ENCODE results near the gene ASIC4. TPM values are rescaled to one million over a fixed set of nuclear protein-coding genes. Genes with fewer than 3 reads are reported as not detected.

The ASIC4 gene
- total and polyA plus RNA-seq, 2 of the 13 experiments (the other 11 are each of a cell fraction or from before 2014, with no cell fraction given), result 0.03 TPM; not detected in 1

DNA sequence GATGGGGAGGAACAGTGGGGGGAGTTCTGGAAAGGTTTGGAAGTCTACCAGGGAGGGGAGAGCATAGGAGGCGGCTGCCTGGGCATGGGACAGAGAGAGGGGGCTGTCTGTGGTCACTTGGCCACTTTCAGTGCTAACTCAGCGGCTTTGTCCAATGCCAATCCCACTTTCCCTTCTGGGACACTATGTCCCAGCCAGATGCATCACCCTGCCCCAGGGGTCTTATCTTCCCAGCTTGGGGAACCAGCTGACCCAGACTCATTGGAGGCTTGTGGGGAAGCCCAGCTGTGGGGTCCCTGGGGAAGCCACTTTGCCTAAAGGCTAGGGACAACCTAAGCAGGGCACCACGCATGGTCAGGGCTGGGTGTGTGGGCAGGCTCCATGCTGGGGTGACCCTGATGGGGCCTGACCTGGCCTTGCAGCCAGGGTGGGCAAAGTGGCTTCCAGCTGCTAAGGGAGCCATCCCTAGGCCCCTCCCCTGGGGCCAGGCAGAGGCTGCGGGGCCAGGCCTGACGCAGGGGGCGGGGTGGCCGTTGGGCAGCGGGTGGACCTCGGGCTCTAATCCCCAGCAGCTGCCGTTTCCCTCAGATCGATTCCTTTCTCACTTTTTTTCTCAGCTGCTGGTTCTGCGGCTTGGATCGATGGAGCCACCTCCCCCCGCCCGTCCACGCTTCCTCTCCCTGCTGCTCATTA is 1.6 kb upstream of the ASIC4 start (continued):
- TF ChIP-seq, protein P1, sequence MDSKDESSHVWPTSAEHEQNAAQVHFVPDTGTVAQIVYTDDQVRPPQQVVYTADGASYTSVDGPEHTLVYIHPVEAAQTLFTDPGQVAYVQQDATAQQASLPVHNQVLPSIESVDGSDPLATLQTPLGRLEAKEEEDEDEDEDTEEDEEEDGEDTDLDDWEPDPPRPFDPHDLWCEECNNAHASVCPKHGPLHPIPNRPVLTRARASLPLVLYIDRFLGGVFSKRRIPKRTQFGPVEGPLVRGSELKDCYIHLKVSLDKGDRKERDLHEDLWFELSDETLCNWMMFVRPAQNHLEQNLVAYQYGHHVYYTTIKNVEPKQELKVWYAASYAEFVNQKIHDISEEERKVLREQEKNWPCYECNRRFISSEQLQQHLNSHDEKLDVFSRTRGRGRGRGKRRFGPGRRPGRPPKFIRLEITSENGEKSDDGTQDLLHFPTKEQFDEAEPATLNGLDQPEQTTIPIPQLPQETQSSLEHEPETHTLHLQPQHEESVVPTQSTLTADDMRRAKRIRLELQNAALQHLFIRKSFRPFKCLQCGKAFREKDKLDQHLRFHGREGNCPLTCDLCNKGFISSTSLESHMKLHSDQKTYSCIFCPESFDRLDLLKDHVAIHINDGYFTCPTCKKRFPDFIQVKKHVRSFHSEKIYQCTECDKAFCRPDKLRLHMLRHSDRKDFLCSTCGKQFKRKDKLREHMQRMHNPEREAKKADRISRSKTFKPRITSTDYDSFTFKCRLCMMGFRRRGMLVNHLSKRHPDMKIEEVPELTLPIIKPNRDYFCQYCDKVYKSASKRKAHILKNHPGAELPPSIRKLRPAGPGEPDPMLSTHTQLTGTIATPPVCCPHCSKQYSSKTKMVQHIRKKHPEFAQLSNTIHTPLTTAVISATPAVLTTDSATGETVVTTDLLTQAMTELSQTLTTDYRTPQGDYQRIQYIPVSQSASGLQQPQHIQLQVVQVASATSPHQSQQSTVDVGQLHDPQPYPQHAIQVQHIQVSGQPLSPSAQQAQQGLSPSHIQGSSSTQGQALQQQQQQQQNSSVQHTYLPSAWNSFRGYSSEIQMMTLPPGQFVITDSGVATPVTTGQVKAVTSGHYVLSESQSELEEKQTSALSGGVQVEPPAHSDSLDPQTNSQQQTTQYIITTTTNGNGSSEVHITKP (CRISPR knock-in tag; IDR thresholded peaks at IDR 0.05; ENCODE audit: low read depth), result no peak
- TF ChIP-seq, protein P2, sequence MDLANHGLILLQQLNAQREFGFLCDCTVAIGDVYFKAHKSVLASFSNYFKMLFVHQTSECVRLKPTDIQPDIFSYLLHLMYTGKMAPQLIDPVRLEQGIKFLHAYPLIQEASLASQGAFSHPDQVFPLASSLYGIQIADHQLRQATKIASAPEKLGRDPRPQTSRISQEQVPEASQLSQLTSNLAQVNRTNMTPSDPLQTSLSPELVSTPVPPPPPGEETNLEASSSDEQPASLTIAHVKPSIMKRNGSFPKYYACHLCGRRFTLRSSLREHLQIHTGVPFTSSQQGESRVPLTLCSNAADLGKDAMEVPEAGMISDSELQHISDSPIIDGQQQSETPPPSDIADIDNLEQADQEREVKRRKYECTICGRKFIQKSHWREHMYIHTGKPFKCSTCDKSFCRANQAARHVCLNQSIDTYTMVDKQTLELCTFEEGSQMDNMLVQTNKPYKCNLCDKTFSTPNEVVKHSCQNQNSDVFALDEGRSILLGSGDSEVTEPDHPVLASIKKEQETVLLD (CRISPR knock-in tag; IDR thresholded peaks at IDR 0.05; ENCODE audit: low read depth), result no peak
- TF ChIP-seq ATRX (CRISPR knock-in tag; IDR thresholded peaks at IDR 0.05; ENCODE audit: borderline replicate concordance), result no peak
- no peak for TF ChIP-seq ZNF101 (CRISPR knock-in tag; IDR thresholded peaks at IDR 0.05; ENCODE audit: borderline replicate concordance, low read depth)
- no peak for TF ChIP-seq MEIS2 (CRISPR knock-in tag; IDR thresholded peaks at IDR 0.05)
- TF ChIP-seq CENPT (CRISPR knock-in tag; IDR thresholded peaks at IDR 0.05; ENCODE audit: low read depth), result no peak
- TF ChIP-seq, protein P3, sequence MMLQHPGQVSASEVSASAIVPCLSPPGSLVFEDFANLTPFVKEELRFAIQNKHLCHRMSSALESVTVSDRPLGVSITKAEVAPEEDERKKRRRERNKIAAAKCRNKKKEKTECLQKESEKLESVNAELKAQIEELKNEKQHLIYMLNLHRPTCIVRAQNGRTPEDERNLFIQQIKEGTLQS (CRISPR knock-in tag; IDR thresholded peaks at IDR 0.05), result no peak
- no peak for TF ChIP-seq ZNF891 (CRISPR knock-in tag; IDR thresholded peaks at IDR 0.05)
- TF ChIP-seq AGO2 (optimal IDR thresholded peaks at IDR 0.05; ENCODE audit: low read depth, low read length), result no peak
- TF ChIP-seq ZNF672 (CRISPR knock-in tag; IDR thresholded peaks at IDR 0.05), result no peak
- no peak for TF ChIP-seq ZNF564 (CRISPR knock-in tag; IDR thresholded peaks at IDR 0.05)
- peak; percentile 50 for TF ChIP-seq ZFX (CRISPR knock-in tag; IDR thresholded peaks at IDR 0.05; ENCODE audit: low read depth)
- TF ChIP-seq ZEB1 (IDR thresholded peaks at IDR 0.05; ENCODE audit: insufficient replicate concordance, low read depth), result no peak
- TF ChIP-seq CCDC6 (CRISPR knock-in tag; IDR thresholded peaks at IDR 0.05), result no peak
- no peak for TF ChIP-seq ZNF136 (CRISPR knock-in tag; IDR thresholded peaks at IDR 0.05; ENCODE audit: low read depth)
- TF ChIP-seq YEATS4 (CRISPR knock-in tag; IDR thresholded peaks at IDR 0.05; ENCODE audit: borderline replicate concordance), result no peak
- TF ChIP-seq ZBTB21 (CRISPR knock-in tag; IDR thresholded peaks at IDR 0.05), result no peak
- TF ChIP-seq, protein P4, sequence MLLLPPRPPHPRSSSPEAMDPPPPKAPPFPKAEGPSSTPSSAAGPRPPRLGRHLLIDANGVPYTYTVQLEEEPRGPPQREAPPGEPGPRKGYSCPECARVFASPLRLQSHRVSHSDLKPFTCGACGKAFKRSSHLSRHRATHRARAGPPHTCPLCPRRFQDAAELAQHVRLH (CRISPR knock-in tag; IDR thresholded peaks at IDR 0.05; ENCODE audit: borderline replicate concordance, low read depth), result no peak
- TF ChIP-seq ZNF766 (CRISPR knock-in tag; IDR thresholded peaks at IDR 0.05; ENCODE audit: borderline replicate concordance), result no peak
- no peak for TF ChIP-seq IKZF1 (IDR thresholded peaks at IDR 0.05)
- no peak for TF ChIP-seq ZNF263 (CRISPR knock-in tag; IDR thresholded peaks at IDR 0.05)
- no peak for TF ChIP-seq HHEX (CRISPR knock-in tag; IDR thresholded peaks at IDR 0.05)
- no peak for TF ChIP-seq SNAPC2 (CRISPR knock-in tag; IDR thresholded peaks at IDR 0.05)
- no peak for TF ChIP-seq GFI1 (CRISPR knock-in tag; IDR thresholded peaks at IDR 0.05; ENCODE audit: borderline replicate concordance)
- TF ChIP-seq, protein P5, sequence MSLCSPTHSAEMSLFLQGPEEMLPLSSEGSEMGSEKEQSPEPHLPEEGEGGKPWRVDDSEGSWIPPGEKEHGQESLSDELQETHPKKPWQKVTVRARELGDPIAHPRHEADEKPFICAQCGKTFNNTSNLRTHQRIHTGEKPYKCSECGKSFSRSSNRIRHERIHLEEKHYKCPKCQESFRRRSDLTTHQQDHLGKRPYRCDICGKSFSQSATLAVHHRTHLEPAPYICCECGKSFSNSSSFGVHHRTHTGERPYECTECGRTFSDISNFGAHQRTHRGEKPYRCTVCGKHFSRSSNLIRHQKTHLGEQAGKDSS (CRISPR knock-in tag; IDR thresholded peaks at IDR 0.05; ENCODE audit: borderline replicate concordance, low read depth), result no peak
- no peak for TF ChIP-seq ZSCAN9 (CRISPR knock-in tag; IDR thresholded peaks at IDR 0.05; ENCODE audit: borderline replicate concordance)

Data from HepG2 (cell line).